A673 (cell line): ENCODE results near the gene H2BK1. TPM values are rescaled to one million over a fixed set of nuclear protein-coding genes. Genes with fewer than 3 reads are reported as not detected.

Experiments used
- BruUV-seq: library from RNA; stranded (reverse); fragments of 400-500 nt; replicated peaks from 2 replicates; lab custom pipeline; 2021; lab: Mats Ljungman, UMichigan
- CTCF ChIA-PET: fragments of 300-600 bp; sonication (Branson Sonifier 250); formaldehyde crosslinking; loops from one replicate; lab custom pipeline; 2022; ENCODE audit warnings: antibody characterized with exemption; lab: Charles Lee
- POLR2A ChIA-PET: fragments of 300-600 bp; sonication (Branson Sonifier 250); formaldehyde crosslinking; loops from one replicate; lab custom pipeline; 2022; ENCODE audit warnings: antibody characterized with exemption; ENCODE audit not compliant: low non-redundant PET; lab: Charles Lee
- DNase-seq: peaks from one replicate; pipeline ENCODE4 v3.0.0-alpha.2; 2015; ENCODE audit warnings: low spot score
- H3K27ac ChIP-seq: fragments of 200-600 bp; sonication (generic); 2 replicates; pipeline ENCODE4 v1.5.1; 2016; ENCODE audit warnings: mixed run types, low read depth, mild to moderate bottlenecking, mixed read lengths, antibody characterized with exemption, low read length; ENCODE audit not compliant: poor library complexity, severe bottlenecking
- H3K27me3 ChIP-seq: fragments of 200-600 bp; sonication (generic); replicated peaks from 2 replicates; pipeline ENCODE4 v1.6.1; 2017; ENCODE audit warnings: mixed run types, low read depth, mild to moderate bottlenecking, mixed read lengths, antibody characterized with exemption, low read length; ENCODE audit not compliant: insufficient read depth, poor library complexity
- H3K36me3 ChIP-seq: fragments of 200-600 bp; sonication (generic); 2 replicates; pipeline ENCODE4 v1.6.1; 2016; ENCODE audit warnings: mixed run types, mild to moderate bottlenecking, mixed read lengths, antibody characterized with exemption, low read length; ENCODE audit not compliant: insufficient read depth, poor library complexity, severe bottlenecking
- H3K4me1 ChIP-seq: fragments of 200-600 bp; sonication (generic); 2 replicates; pipeline ENCODE4 v1.6.1; 2017; ENCODE audit warnings: mixed run types, mild to moderate bottlenecking, mixed read lengths, antibody characterized with exemption, low read length; ENCODE audit not compliant: insufficient read depth, poor library complexity, severe bottlenecking
- H3K4me3 ChIP-seq: fragments of 200-600 bp; sonication (generic); 2 replicates; pipeline ENCODE4 v1.5.1; 2016; ENCODE audit warnings: low read depth, mixed run types, mild to moderate bottlenecking, mixed read lengths, low read length; ENCODE audit not compliant: poor library complexity, severe bottlenecking
- H3K9me3 ChIP-seq: fragments of 200-600 bp; sonication (generic); 2 replicates; pipeline ENCODE4 v1.6.1; 2016; ENCODE audit warnings: mixed run types, low read depth, mild to moderate bottlenecking, mixed read lengths, antibody characterized with exemption, low read length; ENCODE audit not compliant: poor library complexity, severe bottlenecking
- EZH2 ChIP-seq: fragments of 200-600 bp; sonication (generic); IDR thresholded peaks from 2 replicates; pipeline ENCODE4 v1.6.1; 2017; ENCODE audit warnings: borderline replicate concordance, low read depth, mild to moderate bottlenecking, mixed read lengths, antibody characterized with exemption, low read length; ENCODE audit not compliant: poor library complexity, severe bottlenecking
- intact Hi-C: fragments of 100-400 bp; cut with micrococcal nuclease; formaldehyde crosslinking; loops from one replicate; pipeline ENCODE4 v1.10.0; 2022; ENCODE audit not compliant: unreplicated experiment
- total RNA-seq: library from RNA; stranded (reverse); gene quantifications from 2 replicates; pipeline ENCODE4 v1.2.3, GENCODE V29; 2021
- TF ChIP-seq, protein P1 (sequence below): fragments of 300-800, 200-600 bp; sonication (generic); conservative IDR thresholded peaks from 2 replicates; pipeline ENCODE4 v1.5.1; 2017; ENCODE audit warnings: low read depth, mild to moderate bottlenecking, antibody characterized with exemption, low read length, moderate library complexity, mixed read lengths

H2BK1 gene
- total RNA-seq, 1 experiment from 2014 or later, result not detected

- POLR2A ChIA-PET, result no interaction called here
- no peak for DNase-seq
- Histone ChIP-seq H3K9me3 (no peaks in the 10 kb centered on the region), H3K4me3 (no peak overlapping the region), H3K27ac (no peak overlapping the region), H3K27me3 (no peaks in the 10 kb centered on the region), H3K4me1 (peaks cover 18% of the 10 kb centered on the region), H3K36me3 (no peaks in the 10 kb centered on the region)
- intact Hi-C loops, result no loop called here
- CTCF ChIA-PET, result interaction anchor here (0.6 to 0.7 kb wide), 3 partner anchors 9 to 28 kb away, joined by 4 to 6 read pairs (median 4); partner anchors contain the start of gene ABCF2
- no TSS peak for BruUV-seq
- TF ChIP-seq, protein P1, sequence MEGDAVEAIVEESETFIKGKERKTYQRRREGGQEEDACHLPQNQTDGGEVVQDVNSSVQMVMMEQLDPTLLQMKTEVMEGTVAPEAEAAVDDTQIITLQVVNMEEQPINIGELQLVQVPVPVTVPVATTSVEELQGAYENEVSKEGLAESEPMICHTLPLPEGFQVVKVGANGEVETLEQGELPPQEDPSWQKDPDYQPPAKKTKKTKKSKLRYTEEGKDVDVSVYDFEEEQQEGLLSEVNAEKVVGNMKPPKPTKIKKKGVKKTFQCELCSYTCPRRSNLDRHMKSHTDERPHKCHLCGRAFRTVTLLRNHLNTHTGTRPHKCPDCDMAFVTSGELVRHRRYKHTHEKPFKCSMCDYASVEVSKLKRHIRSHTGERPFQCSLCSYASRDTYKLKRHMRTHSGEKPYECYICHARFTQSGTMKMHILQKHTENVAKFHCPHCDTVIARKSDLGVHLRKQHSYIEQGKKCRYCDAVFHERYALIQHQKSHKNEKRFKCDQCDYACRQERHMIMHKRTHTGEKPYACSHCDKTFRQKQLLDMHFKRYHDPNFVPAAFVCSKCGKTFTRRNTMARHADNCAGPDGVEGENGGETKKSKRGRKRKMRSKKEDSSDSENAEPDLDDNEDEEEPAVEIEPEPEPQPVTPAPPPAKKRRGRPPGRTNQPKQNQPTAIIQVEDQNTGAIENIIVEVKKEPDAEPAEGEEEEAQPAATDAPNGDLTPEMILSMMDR, result no peak
Observed at GRCh38 chr7:151255390-151255789, 45.1 kb upstream of the H2BK1 start.

- no peaks in the 10 kb centered on the region for H3K9me3 ChIP-seq
- H3K4me3 ChIP-seq, result no peak overlapping the region
- POLR2A ChIA-PET, result no interaction called here
- no peak for DNase-seq
- intact Hi-C loops, result no loop called here
- no peaks in the 10 kb centered on the region for H3K36me3 ChIP-seq
- H3K27ac ChIP-seq, result no peak overlapping the region
- H3K4me1 ChIP-seq, result peaks cover 23% of the 10 kb centered on the region
- no peaks in the 10 kb centered on the region for H3K27me3 ChIP-seq
- BruUV-seq, result no TSS peak
- TF ChIP-seq, protein P1, result no peak
- no peak for TF ChIP-seq EZH2
- CTCF ChIA-PET, result interaction anchor here (0.7 kb wide), 1 partner anchor 28 kb away, joined by 6 read pairs; the partner anchor contains the start of gene ABCF2
Observed at GRCh38 chr7:151254851-151255250, 44.6 kb upstream of the H2BK1 start.

GRCh38 chr7:151254316-151254715 lies 44.0 kb upstream of the H2BK1 start:
- Histone ChIP-seq H3K27ac (no peak overlapping the region), H3K36me3 (no peaks in the 10 kb centered on the region), H3K4me1 (peaks cover 28% of the 10 kb centered on the region), H3K9me3 (no peaks in the 10 kb centered on the region), H3K27me3 (no peaks in the 10 kb centered on the region), H3K4me3 (no peak overlapping the region)
- no TSS peak for BruUV-seq
- ChIA-PET CTCF (no interaction called here), POLR2A (no interaction called here)
- no peak for TF ChIP-seq EZH2
- TF ChIP-seq, protein P1, result no peak
- DNase-seq, result no peak
- intact Hi-C loops, result no loop called here
